ENCODE measurements around the gene POLR2J.
"Not testable (repeated sequence)": the region's sequence is repeated elsewhere in the genome, so short reads cannot be mapped to it uniquely, and the experiment has no call there.

POLR2J gene

DNA sequence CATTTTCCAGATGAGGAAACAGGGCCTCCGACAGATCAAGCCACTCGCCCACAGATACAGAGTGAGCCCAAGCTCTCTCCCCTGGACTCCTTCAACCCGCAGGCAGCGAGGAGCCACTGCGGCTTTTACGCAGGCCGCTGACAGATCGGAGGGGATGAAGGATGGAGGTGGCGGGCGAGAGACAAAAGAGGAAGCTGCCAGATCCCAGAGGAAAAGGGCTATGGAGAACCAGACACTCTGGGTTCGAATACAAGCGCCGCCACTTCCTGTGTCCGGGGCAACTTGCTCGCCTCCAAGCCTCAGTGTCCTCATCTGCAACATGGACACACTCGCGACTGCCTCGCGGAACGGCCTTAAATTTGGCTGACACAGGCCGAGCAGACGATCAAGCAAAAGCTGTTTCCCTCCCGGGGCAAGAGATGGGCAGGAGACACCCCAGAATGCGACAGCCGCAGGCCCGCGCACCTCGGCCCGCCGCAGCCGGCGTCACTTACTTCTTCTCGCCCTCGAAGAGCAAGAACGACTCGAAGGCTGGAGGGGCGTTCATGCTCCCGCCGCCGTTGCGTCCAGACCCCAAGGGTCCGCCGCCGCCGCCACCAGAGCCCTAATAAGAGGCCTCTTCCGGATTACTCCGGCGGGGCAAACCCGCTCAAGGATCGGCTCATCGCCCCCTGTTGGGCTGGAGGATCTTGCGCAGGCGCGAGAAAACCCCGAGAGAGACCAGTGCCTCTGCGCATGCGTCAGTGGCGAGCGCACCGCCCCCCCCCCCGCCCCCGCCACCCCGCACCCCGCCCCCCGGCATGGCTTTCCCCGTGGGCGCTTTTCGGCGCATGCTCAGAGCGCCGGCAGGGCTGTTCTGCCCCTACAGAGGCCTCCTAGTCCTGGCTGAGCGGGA, at the start of gene POLR2J:
Gene POLR2J (minus strand): TSS at position 609 of the 895 bp plus-strand sequence. CDS start 62 bp downstream, at position 547.
- DNase-seq = not testable (repeated sequence)

DNA sequence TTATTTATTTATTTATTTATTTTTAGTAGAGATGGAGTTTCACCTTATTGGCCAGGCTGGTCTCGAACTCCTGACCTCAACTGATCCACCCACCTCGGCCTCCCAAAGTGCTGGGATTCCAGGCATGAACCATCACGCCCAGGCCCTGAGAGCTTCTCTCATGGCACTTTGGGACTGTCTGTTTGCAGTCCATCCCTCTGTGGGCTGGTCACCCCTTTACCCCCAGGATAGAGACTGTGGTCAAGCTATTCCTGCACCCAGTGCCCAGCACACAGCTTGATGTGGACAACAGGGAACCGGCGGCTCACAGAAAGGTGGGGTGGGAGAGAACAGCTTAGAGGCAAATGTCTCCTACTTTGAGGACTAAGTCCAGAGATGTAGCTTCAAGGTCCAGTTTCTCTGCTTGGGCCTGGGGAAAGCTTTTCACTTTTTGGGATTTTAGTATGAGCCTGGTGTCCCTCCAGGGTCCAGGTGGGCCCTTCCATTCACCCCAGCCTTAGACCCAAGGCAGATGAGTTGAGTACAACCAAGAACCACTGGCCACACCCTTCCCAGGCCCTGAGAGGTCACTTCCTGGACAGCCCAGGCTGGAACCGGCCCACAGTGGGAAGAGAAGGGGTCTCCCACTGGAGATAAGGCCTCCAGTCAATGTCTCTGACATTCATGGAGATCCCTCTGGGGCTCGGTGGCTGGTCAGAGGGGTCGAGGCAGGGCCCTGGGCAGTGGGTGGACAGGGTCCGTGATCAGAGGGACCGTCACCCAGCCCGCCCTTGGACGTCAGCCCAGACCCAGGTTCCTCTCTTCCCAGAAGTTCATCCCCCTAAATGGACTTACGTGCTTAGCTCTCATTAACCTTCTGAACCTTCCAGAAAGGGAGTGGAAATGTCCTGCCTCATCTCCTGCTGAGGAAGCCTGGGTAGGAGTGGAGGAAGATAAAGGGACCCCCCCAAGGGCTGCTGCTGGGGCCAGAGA, 49.4 kb upstream of the POLR2J start:
- DNase-seq = not testable (repeated sequence)

DNA sequence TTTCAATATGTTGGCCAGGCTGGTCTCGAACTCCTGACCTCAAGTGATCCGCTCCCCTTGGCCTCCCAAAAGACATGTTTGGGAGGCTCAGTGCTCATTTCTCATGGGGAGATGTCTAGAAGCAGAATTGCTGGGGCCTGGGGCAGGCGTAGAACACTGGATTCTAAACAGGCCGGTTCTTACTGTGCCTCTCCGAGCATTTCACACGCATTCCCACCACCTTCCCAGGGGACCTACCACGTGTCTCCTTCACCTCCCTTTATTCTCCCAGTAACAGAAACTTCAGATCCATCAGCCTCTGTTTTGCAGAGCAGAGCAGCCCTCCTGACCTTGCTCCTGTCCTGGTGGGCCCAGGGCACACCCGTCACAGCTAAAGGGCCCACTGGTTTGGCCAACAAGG, 48.5 kb upstream of the POLR2J start:
- not testable (repeated sequence) for DNase-seq

DNA sequence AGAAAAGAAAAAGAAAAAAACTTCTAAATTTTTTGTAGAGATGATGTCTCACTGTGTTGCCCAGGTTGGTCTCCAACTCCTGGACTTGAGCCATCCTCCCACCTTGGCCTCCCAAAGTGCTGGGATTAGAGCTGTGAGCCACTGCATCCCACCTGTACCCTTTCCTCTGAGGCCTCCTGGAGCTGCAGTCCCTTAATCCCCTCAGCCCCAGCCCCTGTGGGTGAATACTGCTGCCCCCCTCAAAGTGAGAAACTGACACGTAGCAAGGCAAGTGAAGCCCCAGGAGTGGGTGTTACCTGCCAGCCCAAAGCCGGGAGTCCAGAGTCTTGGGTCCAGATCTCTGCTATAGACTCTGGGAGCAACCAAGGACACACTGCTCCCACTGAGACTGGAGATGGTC, 46.1 kb upstream of the POLR2J start:
- not testable (repeated sequence) for DNase-seq

DNA sequence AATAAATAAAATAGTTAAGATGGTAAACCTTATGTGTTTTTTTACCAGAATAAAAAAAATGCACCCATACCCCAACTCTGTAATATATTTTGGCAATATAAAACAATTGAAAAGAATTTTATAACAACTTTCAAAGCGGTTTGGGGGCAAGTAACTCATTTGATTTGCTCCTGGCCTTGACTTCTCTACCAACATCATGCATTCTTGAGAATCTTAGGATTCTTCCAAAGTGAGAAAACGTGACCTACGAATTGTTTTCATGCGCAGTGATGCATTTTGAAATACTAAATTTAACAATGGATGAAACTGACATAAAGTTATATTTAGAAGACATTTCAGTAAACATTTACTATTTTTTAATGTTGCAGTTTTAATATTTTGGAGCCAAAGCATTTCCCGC, 42.1 kb upstream of the POLR2J start:
- DNase-seq = not testable (repeated sequence)

DNA sequence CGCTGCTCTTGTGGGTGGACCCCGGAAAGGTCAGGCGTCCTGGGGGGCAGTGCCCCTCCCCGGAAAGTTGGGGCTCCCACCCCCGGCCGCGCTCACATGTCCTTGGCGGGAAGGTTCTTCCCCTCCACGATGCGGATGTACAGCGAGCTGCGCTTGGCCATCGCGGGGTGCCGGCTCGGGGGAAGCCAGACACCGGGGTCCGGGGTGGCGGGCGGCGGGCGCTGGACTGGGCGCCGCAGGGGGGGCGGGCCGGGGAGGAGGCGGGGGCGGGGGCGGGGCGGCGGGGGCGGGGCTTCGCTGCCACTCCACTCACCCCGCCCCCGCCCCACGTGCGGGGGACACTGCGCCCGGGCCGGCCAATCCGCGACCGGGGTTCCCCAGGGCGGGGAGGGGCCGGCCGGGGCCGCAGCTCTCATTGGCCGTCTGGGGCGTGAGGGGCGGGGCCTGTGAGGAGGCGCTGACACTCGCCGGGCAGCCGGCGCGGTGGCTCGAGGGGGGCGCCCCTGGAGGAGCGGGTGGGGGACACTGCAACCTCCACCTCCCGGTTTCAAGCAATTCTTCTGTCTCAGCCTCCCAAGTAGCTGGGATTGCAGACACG, 38.9 kb upstream of the POLR2J start, which contains the start of gene RASA4B:
Gene RASA4B (minus strand): TSS at position 228 of the 598 bp plus-strand sequence. CDS start 67 bp downstream, at position 161.
- DNase-seq = not testable (repeated sequence)

DNA sequence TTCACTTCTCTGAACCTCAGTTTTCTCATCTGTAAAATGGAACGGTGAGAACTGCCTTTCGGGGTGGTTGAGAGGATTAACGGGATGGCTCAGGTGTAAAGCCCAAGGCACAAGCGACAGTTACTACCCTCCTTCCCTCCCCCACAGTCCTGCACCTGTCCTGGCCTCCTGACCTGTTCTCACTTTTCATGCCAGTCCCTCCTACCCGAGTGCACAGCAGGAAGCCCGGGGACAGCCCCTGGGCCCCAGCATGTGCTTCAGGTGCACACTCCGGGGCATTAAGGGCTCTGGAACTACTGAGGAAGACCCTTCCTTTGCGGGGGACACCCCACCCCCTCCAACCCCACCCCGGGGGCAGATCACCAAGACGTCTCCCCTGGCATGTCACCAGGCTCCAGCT, 38.2 kb upstream of the POLR2J start:
- DNase-seq = not testable (repeated sequence)

DNA sequence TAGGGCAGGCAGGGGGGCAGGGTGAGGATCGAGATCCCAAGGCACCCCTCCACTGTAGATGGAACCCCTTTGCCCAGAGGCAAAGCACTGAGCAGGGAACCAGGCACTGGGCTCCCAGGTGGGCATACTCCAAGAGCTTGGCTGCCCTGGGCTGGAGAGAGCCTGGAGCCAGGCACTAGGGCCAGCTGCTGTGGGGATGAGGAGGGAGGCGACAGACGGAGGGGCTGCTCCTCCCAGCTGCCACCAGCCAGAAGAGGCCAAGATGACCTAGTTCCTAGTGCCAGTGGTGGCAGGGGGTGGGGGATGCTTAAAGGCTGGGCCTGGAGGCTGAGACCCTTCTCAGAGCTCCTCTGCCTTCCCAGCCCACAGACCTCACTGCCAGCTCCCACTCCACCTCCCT, 37.2 kb upstream of the POLR2J start:
- DNase-seq = not testable (repeated sequence)

DNA sequence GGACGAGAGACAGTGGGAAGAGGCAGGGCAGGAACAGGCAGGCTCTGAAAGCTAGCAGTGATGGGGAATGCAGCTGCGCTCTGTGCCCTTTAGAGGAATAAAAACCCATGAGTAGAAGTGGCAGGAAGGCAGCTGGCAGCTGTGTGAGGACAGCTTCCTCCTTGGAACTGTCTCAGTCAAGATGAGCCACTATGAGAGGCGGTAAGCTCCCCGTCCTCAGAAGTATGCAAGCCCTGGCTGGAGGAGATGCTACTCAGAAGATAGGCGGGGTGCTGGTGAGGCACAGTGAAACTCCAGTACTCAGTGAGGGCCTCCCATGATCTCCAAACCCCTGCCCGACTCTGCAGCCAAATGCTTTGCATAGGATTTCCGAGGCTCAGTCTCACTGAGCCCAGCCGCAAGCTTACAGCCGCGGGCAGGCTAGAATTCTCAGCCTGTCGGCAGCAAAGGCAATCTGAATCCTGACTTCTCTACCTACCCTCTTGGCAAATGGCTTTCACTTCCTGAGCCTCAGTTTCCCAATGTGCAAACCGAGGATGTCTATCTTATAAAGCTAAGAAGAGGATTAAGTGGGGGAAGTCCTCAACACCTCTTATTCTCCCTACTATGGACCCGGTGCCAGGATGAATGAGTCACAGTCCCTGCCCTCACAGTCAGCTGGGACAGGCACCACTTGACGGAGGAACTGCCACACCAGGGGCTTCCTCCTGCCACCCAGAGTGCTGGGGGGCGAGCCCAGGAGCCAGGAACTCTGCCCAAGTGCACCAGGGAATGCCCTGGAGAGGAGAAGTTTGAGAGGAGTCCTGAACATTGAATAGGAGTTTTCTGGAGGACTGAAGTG, 36.4 kb upstream of the POLR2J start:
- not testable (repeated sequence) for DNase-seq

DNA sequence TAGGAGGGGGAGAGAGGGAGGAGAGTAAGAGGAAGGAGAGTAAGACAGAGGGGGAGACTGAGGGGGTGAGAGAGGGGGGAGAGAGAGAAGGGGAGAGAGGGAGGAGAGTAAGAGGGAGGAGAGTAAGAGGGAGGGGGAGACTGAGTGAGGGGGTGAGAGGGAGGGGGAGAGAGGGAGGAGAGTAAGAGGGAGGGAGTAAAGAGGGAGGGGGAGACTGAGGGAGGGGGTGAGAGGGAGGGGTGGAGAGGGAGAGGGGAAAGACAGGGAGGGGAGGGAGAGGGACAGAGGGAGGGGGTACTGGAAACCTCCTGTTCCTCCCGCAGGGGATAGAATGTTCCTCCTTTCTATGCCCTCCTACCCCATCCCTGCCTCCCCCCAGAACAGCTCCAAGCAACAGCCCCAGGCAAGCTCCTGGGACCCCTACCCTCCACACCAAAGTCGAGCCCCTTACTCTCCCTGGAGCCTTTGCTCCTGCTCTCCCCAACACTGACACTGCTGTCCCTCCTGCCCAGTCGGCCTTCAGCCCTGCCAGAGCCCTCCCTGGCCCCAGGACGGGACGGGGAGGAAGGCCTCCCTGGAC, 34.0 kb upstream of the POLR2J start:
- DNase-seq = not testable (repeated sequence)

DNA sequence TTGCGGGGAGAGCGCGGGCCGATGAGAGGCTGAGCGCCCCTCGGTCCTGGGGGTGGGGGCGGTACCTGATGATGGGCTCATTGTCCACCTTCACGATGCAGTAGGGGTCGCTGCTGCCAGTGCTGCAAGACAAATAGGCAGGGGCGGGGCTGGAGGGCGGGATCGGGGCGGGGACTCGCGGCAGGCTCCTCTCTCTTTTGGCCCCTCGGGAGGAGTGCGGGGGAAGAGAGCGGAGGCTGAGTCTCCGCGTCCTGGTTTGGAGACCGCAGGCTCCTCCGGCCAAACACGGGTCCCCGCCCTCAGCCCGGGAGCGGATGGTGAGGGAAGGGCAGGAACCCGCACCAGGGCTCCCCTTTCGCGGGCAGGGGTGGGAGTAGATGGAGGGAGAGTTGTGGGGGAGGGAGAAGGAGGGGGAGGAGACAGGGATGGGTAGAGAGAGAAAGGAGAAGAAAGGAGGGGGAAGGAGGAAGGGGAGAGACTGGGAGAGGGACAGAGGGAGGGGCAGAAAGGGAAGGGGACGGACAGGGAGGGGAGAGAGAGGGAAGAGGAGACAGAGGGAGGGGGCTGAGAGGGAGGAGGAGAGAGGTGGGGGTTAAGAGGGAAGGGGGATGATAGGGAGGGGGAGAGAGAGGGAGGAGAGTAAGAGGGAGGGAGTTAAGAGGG, 33.3 kb upstream of the POLR2J start:
- DNase-seq = not testable (repeated sequence)

DNA sequence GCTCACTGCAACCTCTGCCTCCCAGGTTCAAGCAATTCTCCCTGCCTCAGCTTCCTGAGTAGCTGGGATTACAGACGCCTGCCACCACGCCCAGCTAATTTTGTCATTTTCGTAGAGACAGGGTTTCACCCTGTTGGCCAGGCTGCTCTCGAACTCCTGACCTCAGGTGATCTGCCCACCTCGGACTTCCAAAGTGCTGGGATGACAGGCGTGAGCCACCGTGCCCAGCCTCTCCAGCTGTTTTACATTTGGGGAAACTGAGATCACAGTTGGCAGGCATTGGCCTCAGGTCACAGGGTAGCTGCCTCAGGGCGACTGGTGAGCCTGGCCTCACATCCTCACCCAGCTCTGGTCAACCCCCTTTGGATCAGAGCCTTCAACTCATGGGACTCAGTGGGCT, 31.9 kb upstream of the POLR2J start:
- DNase-seq = not testable (repeated sequence)

DNA sequence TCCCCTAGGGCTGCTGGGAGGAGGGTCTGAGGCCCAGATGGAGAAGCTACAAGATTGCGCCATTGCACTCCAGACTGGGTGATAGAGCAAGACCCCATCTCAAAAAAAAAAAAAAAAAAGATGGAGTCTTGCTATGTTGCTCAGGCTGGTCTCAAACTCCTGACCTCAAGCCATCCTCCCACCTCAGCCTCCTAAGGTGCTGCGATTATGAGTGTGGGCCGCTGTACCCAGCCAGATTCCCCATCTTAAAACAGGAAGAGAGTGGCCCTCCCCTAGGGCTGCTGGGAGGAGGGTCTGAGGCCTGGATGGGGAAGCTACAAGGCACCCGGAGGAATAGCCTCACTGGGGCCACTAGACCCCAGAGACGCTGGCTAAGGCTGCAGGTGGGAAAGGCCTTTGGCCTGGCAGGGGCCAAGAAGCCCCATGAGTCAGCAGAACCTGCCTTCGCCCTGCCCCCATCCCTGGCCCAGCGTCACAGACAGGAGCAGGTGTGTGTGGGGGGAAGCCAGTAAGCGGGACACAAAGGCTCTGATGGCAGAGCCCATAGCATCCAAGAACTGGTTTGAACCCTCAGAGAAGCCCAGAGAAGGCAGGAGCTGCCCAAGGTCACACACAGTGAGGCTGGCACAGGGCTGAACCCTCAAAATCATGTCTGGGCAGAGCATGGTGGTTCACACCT, 28.8 kb upstream of the POLR2J start:
- DNase-seq = not testable (repeated sequence)

DNA sequence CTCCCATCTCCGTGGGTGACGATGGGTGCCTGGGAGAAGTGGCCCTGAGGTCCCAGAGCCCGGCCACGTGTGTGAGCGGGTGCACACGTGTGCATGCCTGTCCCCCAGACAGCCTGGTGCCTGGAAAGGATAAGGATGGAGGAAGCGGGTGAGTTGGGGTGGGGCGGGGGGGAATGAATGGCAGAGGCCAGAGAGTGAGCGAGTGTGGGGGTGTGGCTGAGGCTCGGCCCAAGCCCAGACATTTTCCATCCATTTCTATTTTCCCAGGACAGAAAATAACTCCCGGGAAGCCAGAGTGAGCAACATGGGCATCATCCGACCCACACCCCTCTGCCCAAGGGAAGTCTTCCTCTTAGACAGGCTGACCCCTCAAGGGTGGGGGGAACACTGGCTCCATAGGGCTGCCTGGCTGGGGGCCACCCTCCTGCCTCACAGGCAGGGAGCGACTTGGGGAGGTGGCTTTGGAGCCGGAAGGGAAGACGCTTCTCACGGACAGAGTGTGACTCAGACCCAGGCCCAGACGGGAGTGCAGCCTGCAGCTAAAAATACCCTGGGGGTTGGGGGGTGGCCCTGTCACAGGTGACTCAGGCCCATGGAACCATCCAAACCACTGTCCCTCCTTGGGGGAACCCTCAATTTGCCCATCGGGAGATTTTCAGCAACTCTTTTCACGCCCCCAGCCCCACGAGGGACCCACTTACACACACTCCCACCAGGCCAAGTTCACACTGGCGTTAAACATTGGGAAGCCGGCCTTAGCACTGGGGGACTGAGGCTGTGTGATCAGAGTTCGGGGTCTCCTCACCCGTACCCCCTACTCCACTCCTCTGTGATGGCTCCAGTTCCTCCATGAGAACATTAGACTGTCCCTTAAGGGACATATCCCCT, 26.8 kb upstream of the POLR2J start:
- not testable (repeated sequence) for DNase-seq

DNA sequence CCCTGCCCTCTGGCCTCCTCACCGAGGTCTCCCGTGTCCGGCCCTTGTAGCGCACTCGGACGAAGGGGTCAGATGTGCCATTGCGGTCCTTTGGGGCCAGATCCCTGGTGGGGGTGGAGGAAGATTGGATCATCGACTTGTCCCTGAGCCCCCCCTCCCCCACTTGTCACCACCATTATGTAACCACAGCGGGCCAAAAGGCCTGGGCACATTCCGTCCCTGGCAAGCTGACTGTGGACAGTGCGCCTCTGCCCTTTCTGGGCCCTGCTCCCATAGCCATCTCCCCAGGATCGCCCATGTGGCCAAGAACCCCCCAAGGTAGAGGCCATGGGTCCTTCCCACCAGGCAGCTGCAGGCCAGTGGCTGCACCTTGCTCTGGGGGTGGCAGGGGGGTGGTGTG, 24.4 kb upstream of the POLR2J start:
- DNase-seq = not testable (repeated sequence)

DNA sequence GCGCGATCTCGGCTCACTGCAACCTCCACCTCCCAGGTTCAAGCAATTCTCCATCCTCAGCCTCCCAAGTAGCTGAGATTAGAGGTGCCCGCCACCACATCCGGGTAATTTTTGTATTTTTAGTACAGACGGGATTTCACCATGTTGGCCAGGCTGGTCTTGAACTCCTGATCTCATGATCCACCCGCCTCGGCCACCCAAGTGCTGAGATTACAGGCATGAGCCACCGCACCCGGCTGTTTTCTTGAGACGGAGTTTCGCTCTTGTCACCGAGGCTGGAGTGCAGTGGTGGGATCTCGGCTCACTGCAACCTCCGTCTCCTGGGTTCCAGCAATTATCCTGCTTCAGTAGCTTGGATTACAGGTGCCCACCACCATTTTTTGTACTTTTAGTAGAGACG, 19.6 kb upstream of the POLR2J start:
- not testable (repeated sequence) for DNase-seq

DNA sequence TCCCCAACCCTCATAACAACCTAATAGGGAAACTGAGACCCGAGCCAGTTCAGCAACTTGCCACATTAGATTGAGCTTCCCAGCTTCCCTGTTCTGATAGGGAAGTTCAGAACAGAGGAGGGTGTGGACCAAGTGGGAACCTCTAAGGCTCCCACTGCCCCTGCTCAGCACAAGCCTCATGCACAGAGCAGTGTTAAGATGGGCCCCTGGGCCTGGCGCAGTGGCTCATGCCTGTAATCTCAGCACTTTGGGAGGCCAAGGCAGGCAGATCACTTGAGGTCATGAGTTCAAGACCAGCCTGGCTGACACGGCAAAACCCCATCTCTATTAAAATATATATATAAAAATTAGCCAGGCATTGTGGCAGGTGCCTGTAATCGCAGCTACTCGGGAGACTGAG, 18.6 kb upstream of the POLR2J start:
- not testable (repeated sequence) for DNase-seq

DNA sequence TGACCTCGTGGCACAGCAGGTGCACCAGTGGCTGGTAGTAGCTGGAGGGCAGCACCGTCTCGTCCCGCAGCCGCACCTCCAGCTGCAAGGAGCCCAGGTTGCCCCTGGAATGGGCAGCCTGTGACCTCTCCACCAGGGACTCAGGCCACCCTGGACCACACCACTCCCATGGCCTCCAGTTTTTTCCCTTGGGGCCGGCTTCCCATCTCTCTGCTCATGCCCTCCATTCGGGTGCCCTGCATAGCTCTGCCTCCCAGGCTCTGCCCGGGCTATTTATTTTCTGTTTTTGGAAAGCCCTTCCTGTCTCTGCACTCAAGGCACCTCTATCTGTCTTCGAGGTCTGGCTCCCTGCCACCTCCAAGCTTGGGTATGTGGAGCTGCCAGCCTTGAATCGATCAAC, 18.1 kb upstream of the POLR2J start:
- DNase-seq = not testable (repeated sequence)

Measured in NCI-H526 treated with DMSO at 0.1 percent for 48 hours (cell line).